Tibial nerve (tissue), 4 donors: ENCODE measurements around the gene TRAP1.

ENCODE experiments used
- CTCF ChIP-seq, 5 experiments: fragments of 200-600 bp in 3 of 5; fragments of 450-650 bp in 2 of 5; sonication (generic) in 3 of 5; IDR thresholded peaks; one replicate each; pipeline ENCODE4 v1.5.1; 2016 to 2019; ENCODE audit warnings: antibody characterized with exemption in 5 of 5, mild to moderate bottlenecking in 3 of 5, moderate library complexity in 2 of 5
- EP300 ChIP-seq, 2 donors: sonication (generic); formaldehyde crosslinking; IDR thresholded peaks; one replicate each; pipeline ENCODE4 v1.6.1; 2017; ENCODE audit warnings: antibody characterized with exemption in 2 of 2, mild to moderate bottlenecking in 1 of 2

GRCh38 chr16:3642397-3643094 is 74.8 kb downstream of the TRAP1 start:
- TF ChIP-seq CTCF (IDR thresholded peaks at IDR 0.05) (no peak), EP300 (IDR thresholded peaks at IDR 0.05) (no peak)
